Loucy (cell line): Measurements from ENCODE around the gene PTPRF.

Experiments used
- CTCF ChIP-seq: fragments of 200-600 bp; sonication (generic); conservative IDR thresholded peaks from 2 replicates; pipeline ENCODE4 v1.5.1; 2014; ENCODE audit warnings: mild to moderate bottlenecking, antibody characterized with exemption, low read length
- EZH2phosphoT487 ChIP-seq: fragments of 200-600 bp; IDR thresholded peaks from 2 replicates; pipeline ENCODE4 v1.6.1; 2018; ENCODE audit warnings: antibody characterized with exemption, mild to moderate bottlenecking, moderate library complexity, borderline replicate concordance

GRCh38 chr1:43602990-43603389 is 72.3 kb downstream of the PTPRF start:
- TF ChIP-seq CTCF (no peak), EZH2phosphoT487 (no peak)
